Measurements from ENCODE around the gene LIPK.

Gene LIPK

DNA sequence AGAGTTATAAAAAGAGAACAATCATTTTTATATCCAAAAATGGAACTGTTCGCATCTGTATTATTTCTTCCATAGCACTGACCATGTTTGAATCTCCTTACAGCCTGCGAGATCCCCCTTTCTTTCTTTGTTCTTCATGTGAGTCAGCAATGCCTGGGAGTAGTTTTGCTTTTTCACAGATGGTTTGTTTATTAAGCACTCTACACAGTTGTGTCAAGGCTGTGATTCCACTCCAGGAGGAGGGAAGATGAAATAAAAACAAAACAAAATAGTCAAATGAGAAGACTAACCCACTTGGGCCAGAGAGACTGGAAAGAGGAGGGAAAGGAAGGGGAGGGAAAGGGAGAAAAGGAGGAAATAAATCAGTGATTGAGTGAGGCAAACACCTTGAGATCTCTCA is 34.0 kb upstream of the LIPK start:
- TF ChIP-seq EZH2phosphoT487 (IDR thresholded peaks at IDR 0.05; ENCODE audit: borderline replicate concordance, low read length) = no peak
- TF ChIP-seq, protein P1, sequence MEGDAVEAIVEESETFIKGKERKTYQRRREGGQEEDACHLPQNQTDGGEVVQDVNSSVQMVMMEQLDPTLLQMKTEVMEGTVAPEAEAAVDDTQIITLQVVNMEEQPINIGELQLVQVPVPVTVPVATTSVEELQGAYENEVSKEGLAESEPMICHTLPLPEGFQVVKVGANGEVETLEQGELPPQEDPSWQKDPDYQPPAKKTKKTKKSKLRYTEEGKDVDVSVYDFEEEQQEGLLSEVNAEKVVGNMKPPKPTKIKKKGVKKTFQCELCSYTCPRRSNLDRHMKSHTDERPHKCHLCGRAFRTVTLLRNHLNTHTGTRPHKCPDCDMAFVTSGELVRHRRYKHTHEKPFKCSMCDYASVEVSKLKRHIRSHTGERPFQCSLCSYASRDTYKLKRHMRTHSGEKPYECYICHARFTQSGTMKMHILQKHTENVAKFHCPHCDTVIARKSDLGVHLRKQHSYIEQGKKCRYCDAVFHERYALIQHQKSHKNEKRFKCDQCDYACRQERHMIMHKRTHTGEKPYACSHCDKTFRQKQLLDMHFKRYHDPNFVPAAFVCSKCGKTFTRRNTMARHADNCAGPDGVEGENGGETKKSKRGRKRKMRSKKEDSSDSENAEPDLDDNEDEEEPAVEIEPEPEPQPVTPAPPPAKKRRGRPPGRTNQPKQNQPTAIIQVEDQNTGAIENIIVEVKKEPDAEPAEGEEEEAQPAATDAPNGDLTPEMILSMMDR (IDR thresholded peaks at IDR 0.05; ENCODE audit: low read depth, low read length, poor library complexity, severe bottlenecking) = no peak
- no peaks in the 10 kb centered on the region for H3K79me2 ChIP-seq (ENCODE audit: control insufficient read depth, low read length)

GRCh38 chr10:88676283-88677060 is 29.6 kb upstream of the LIPK start:
- no peaks in the 10 kb centered on the region for H3F3A ChIP-seq (ENCODE audit: control insufficient read depth, insufficient read depth)
- no peak overlapping the region for H3K4me3 ChIP-seq (ENCODE audit: low read length)
- H3K9me2 ChIP-seq (replicated peaks; ENCODE audit: control insufficient read depth, low read length) = no peaks in the 10 kb centered on the region
- TF ChIP-seq, protein P1 (IDR thresholded peaks at IDR 0.05; ENCODE audit: low read depth, low read length, poor library complexity, severe bottlenecking) = no peak
- no peak for TF ChIP-seq EZH2phosphoT487 (IDR thresholded peaks at IDR 0.05; ENCODE audit: borderline replicate concordance, low read length)
- H3K27ac ChIP-seq (ENCODE audit: low read depth, low read length) = no peak overlapping the region
- no peaks in the 10 kb centered on the region for H3K9me3 ChIP-seq (ENCODE audit: control insufficient read depth, insufficient read depth, low read length)
- H3K36me3 ChIP-seq (ENCODE audit: control insufficient read depth, low read length) = no peaks in the 10 kb centered on the region
- no peaks in the 10 kb centered on the region for H3K79me2 ChIP-seq (ENCODE audit: control insufficient read depth, low read length)
- H3K27me3 ChIP-seq (ENCODE audit: control insufficient read depth, low read length) = peaks cover 13% of the 10 kb centered on the region
- no peaks in the 10 kb centered on the region for H4K20me1 ChIP-seq (ENCODE audit: control insufficient read depth, insufficient read depth, low read depth, low read length)
- no peak overlapping the region for H3K4me2 ChIP-seq (ENCODE audit: low read length)
- no peaks in the 10 kb centered on the region for H3K4me1 ChIP-seq (ENCODE audit: control insufficient read depth, low read length)

More for the DNA sequence above, 34.0 kb upstream of the LIPK start:
- no peaks in the 10 kb centered on the region for H3F3A ChIP-seq (ENCODE audit: control insufficient read depth, insufficient read depth)
- H3K4me2 ChIP-seq (ENCODE audit: low read length) = no peak overlapping the region
- H3K4me1 ChIP-seq (ENCODE audit: control insufficient read depth, low read length) = no peaks in the 10 kb centered on the region
- no peaks in the 10 kb centered on the region for H4K20me1 ChIP-seq (ENCODE audit: control insufficient read depth, insufficient read depth, low read depth, low read length)
- H3K27me3 ChIP-seq (ENCODE audit: control insufficient read depth, low read length) = peaks cover 12% of the 10 kb centered on the region
- no peak overlapping the region for H3K4me3 ChIP-seq (ENCODE audit: low read length)
- no peaks in the 10 kb centered on the region for H3K9me3 ChIP-seq (ENCODE audit: control insufficient read depth, insufficient read depth, low read length)
- H3K9me2 ChIP-seq (replicated peaks; ENCODE audit: control insufficient read depth, low read length) = no peaks in the 10 kb centered on the region
- no peak overlapping the region for H3K27ac ChIP-seq (ENCODE audit: low read depth, low read length)
- no peaks in the 10 kb centered on the region for H3K36me3 ChIP-seq (ENCODE audit: control insufficient read depth, low read length)

GRCh38 chr10:88680958-88681357 is 25.1 kb upstream of the LIPK start:
- H3K79me2 ChIP-seq (ENCODE audit: control insufficient read depth, low read length) = no peaks in the 10 kb centered on the region
- H3K9me2 ChIP-seq (replicated peaks; ENCODE audit: control insufficient read depth, low read length) = no peaks in the 10 kb centered on the region
- no peak overlapping the region for H3K4me2 ChIP-seq (ENCODE audit: low read length)
- H3K27me3 ChIP-seq (ENCODE audit: control insufficient read depth, low read length) = peaks cover 8% of the 10 kb centered on the region; the same call in 1 of the 2 replicates
- no peak for TF ChIP-seq EZH2phosphoT487 (IDR thresholded peaks at IDR 0.05; ENCODE audit: borderline replicate concordance, low read length)
- TF ChIP-seq, protein P1 (IDR thresholded peaks at IDR 0.05; ENCODE audit: low read depth, low read length, poor library complexity, severe bottlenecking) = no peak
- H3K9me3 ChIP-seq (ENCODE audit: control insufficient read depth, insufficient read depth, low read length) = no peaks in the 10 kb centered on the region
- no peaks in the 10 kb centered on the region for H3K36me3 ChIP-seq (ENCODE audit: control insufficient read depth, low read length)
- no peak overlapping the region for H3K27ac ChIP-seq (ENCODE audit: low read depth, low read length)
- no peaks in the 10 kb centered on the region for H3K4me1 ChIP-seq (ENCODE audit: control insufficient read depth, low read length)
- no peak overlapping the region for H3K4me3 ChIP-seq (ENCODE audit: low read length)
- H4K20me1 ChIP-seq (ENCODE audit: control insufficient read depth, insufficient read depth, low read depth, low read length) = no peaks in the 10 kb centered on the region
- no peaks in the 10 kb centered on the region for H3F3A ChIP-seq (ENCODE audit: control insufficient read depth, insufficient read depth)

Measured in DOHH2 (cell line).